SH-SY5Y (cell line): ENCODE measurements around the gene TCF23.

Source experiments
- GATA2 ChIP-seq: IDR thresholded peaks from 2 replicates; pipeline ENCODE4 v1.6.1; 2011; ENCODE audit warnings: mild to moderate bottlenecking, low read depth, low read length
- GATA3 ChIP-seq: IDR thresholded peaks from 2 replicates; pipeline ENCODE4 v1.6.1; 2011; ENCODE audit warnings: low read depth, mild to moderate bottlenecking, low read length, moderate library complexity

DNA sequence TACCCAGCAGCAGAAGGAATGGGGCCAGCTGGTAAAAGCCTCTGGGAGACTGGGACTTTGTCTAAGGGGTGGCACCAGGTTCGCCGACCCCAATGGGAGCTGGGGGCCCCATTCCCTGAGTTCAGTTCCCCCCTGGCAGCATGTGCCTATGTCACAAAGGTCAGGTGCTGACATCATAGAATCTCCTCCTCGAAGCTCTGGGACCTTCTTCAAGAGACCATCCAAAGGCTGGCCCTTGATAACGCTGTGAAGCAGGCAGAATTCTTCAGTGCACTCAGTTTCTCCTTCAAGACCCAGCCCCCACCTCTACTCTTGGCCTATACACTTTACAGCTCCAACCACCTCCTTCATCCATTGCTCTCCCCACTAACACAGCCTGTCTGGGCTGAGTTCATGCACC, 9.5 kb upstream of the TCF23 start, which contains the start of gene PRR30:
- TF ChIP-seq GATA2, result no peak
- TF ChIP-seq GATA3, result no peak
